Cardiac muscle cell (in vitro differentiated cells and primary cell): ENCODE measurements around the gene BASP1. TPM values are rescaled to one million over a fixed set of nuclear protein-coding genes. Genes with fewer than 3 reads are reported as not detected.
"Not testable (repeated sequence)": the region's sequence is repeated elsewhere in the genome, so short reads cannot be mapped to it uniquely, and the experiment has no call there.

Experiments used
- DNase-seq, 2 donors: peaks; one replicate each; pipeline versions ENCODE4 v3.0.0 to v3.0.0-alpha.2; 2010 to 2017; ENCODE audit warnings: low read depth in 1 of 2, low spot score in 1 of 2
- H3K27ac ChIP-seq: fragments of 200-600 bp; sonication (generic); 2 replicates; pipeline ENCODE4 v1.5.1; 2016
- H3K27me3 ChIP-seq: fragments of 200-600 bp; sonication (generic); 2 replicates; pipeline ENCODE4 v1.6.0; 2016; ENCODE audit warnings: control low read depth
- H3K36me3 ChIP-seq: fragments of 200-600 bp; sonication (generic); 2 replicates; pipeline ENCODE4 v1.5.1; 2016; ENCODE audit warnings: control low read depth
- H3K4me1 ChIP-seq: fragments of 200-600 bp; sonication (generic); 2 replicates; pipeline ENCODE4 v1.8.1; 2017; ENCODE audit warnings: low read depth, mild to moderate bottlenecking, mixed run types
- H3K4me3 ChIP-seq: fragments of 200-600 bp; sonication (generic); 2 replicates; pipeline ENCODE4 v1.5.1; 2016; ENCODE audit warnings: mild to moderate bottlenecking
- H3K9me3 ChIP-seq: fragments of 200-600 bp; sonication (generic); 2 replicates; pipeline ENCODE4 v1.5.1; 2017; ENCODE audit warnings: low read depth, mild to moderate bottlenecking, control low read depth
- polyA plus RNA-seq: library from polyadenylated mRNA; unstranded; fragments of >200 nt; fragmentation: Nextera tagmentation; extraction: Ambion mirVana; gene quantifications from 2 replicates; pipeline ENCODE4 v1.2.1, GENCODE V29; 2016
- total RNA-seq: library from RNA; depleted of rRNA; stranded (reverse); fragments of >200 nt; gene quantifications from 2 replicates; pipeline ENCODE4 v1.2.3, GENCODE V29; 2016
- TF ChIP-seq, protein P1 (sequence below): IDR thresholded peaks from 2 replicates; pipeline ENCODE4 v1.5.1; 2012; ENCODE audit warnings: low read depth, mild to moderate bottlenecking, low read length

The BASP1 gene
- total and polyA plus RNA-seq, 2 experiments from 2014 or later = 91.2 to 129 TPM

DNA sequence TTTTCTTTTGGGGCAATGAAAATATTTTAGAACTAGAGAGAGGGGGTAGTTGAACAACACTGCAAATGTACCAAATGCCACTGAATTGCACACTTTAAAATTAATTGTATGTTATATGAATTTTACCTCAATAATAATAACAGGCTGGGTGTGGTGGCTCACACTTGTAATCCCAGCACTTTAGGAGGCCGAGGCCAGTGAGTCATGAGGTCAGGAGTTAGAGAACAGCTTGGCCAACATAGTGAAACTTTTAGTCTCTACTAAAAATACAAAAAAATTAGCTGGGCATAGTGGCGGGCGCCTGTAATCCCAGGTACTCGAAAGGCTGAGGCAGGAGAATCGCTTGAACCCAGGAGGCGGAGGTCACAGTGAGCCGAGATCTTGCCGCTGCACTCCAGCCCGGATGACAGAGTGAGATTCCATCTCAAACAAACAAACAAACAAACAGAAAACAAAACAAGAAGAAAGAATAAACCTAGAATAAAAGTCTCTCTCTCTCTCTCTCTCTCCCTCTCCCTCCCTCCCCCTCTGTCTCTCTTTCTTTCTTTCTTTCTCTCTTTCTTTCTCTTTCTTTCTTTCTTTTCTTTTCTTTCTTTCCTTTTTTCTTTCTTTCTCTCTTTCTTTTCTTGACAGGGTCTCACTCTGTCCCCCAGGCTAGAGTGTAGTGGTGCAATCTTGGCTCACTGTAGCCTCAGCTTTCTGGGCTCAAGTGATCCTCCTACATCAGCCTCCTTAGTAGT, 91.1 kb downstream of the BASP1 start:
- no peaks in the 10 kb centered on the region for H3K4me1 ChIP-seq
- no peaks in the 10 kb centered on the region for H3K27me3 ChIP-seq
- TF ChIP-seq, protein P1, sequence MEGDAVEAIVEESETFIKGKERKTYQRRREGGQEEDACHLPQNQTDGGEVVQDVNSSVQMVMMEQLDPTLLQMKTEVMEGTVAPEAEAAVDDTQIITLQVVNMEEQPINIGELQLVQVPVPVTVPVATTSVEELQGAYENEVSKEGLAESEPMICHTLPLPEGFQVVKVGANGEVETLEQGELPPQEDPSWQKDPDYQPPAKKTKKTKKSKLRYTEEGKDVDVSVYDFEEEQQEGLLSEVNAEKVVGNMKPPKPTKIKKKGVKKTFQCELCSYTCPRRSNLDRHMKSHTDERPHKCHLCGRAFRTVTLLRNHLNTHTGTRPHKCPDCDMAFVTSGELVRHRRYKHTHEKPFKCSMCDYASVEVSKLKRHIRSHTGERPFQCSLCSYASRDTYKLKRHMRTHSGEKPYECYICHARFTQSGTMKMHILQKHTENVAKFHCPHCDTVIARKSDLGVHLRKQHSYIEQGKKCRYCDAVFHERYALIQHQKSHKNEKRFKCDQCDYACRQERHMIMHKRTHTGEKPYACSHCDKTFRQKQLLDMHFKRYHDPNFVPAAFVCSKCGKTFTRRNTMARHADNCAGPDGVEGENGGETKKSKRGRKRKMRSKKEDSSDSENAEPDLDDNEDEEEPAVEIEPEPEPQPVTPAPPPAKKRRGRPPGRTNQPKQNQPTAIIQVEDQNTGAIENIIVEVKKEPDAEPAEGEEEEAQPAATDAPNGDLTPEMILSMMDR = no peak
- no peaks in the 10 kb centered on the region for H3K36me3 ChIP-seq
- DNase-seq = no peak
- H3K9me3 ChIP-seq = no peaks in the 10 kb centered on the region
- H3K4me3 ChIP-seq = no peak overlapping the region
- H3K27ac ChIP-seq = no peak overlapping the region

DNA sequence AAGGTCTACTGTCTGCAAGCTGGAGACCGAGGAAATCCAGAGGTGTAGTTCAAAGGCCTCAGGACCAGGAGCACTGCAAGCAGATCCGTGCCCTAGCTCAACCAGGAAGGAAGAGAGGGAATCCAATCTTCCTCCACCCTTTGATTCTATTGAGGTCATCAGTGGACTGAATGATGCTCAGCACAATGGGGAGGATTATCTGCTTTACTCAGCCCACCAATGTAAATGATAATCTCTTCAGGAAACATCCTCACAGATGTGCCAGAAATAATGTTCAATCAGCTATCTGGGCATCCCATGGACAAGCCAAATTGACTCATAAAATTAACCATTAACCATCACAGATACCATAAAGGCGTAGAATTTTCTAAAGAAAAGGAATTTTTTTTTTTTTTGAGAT, 92.0 kb downstream of the BASP1 start:
- Histone ChIP-seq H3K9me3 (no peaks in the 10 kb centered on the region), H3K27me3 (no peaks in the 10 kb centered on the region), H3K4me1 (no peaks in the 10 kb centered on the region), H3K27ac (no peak overlapping the region), H3K36me3 (no peaks in the 10 kb centered on the region), H3K4me3 (no peak overlapping the region)
- TF ChIP-seq, protein P1 = no peak
- DNase-seq = no peak

DNA sequence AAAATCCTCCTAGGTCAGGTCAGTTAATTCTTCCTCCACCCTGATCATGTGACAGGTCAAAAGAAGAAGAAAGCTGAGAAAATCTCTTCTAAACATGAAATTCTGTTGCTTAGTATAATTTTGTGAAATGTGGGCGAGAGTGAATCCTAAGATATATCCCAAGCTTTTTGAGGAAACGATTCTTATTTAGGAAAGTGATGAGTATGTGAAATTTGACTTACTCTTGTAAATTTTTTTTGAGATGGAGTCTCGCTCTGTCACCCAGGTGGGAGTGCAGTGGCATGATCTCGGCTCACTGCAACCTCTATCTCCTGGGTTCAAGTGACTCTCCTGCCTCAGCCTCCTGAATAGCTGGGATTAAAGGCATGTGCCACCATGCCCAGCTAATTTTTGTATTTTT, 93.1 kb downstream of the BASP1 start:
- H3K9me3 ChIP-seq, DNase-seq, H3K4me1 ChIP-seq, H3K27ac ChIP-seq, H3K4me3 ChIP-seq, H3K36me3 ChIP-seq, H3K27me3 ChIP-seq: not testable (repeated sequence)

DNA sequence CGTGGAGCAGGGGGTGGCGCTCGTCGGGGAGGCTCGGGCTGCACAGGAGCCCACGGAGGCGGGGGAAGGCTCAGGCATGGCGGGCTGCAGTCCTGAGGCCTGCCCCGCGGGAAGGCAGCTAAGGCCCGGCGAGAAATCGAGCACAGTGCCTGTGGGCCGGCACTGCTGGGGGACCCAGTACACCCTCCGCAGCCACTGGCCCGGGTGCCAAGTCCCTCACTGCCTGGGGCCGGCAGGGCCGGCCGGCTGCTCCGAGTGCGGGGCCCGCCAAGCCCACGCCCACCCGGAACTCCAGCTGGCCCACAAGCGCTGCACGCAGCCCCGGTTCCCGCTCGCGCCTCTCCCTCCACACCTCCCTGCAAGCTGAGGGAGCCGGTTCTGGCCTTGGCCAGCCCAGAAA, 94.4 kb downstream of the BASP1 start:
- not testable (repeated sequence) for H3K27me3 ChIP-seq, H3K27ac ChIP-seq, H3K4me1 ChIP-seq, H3K4me3 ChIP-seq, DNase-seq, H3K36me3 ChIP-seq, H3K9me3 ChIP-seq

DNA sequence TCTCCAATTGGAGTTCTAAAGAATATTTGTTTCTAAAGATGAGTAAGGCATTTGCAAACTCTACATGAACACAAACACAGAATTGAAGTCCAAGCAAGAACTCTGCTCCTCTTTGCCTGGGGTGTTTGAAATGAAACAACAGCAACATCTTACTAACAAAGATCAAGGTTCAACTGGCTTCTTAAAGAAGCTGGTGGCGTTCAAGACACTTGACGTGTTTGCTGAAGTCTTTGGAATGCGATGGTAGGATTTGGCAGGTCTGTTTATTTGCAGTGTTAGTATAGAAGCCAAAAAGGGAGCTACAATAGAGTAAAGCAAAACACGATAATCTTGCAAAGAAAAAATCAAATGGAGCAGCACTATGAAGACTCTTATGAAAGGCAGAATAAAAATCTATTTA, 94.9 kb downstream of the BASP1 start:
- Histone ChIP-seq H3K4me3 (no peak overlapping the region), H3K27me3 (no peaks in the 10 kb centered on the region), H3K27ac (no peak overlapping the region), H3K9me3 (no peaks in the 10 kb centered on the region), H3K4me1 (no peaks in the 10 kb centered on the region), H3K36me3 (no peaks in the 10 kb centered on the region)
- TF ChIP-seq, protein P1 = no peak
- no peak for DNase-seq

DNA sequence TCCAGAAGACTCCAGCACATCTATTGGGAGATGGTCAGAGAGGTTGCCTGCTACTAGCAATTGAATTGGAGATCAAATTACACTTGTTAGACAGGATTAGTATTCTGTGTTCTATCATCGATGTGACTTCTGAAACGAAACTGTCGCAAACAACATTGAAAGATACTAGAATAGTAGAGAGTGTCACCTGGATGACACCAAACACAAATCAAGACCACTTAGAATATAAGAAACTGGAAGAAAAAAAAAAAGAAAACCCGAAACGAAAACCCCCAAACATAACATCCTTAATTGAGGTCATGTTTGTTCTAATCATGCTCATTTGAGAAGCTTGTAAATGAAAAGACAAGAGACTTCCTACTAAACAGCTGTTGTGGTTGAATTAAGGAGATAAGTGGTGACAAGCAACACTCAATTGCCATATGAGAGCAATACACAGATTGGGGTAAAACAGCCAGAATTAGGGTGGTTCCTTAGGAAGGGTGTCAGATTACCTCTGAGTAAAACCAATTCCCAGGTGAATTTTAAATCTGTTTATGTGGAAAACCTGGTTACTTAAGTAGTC, 97.6 kb downstream of the BASP1 start:
- no peak overlapping the region for H3K4me3 ChIP-seq
- no peaks in the 10 kb centered on the region for H3K4me1 ChIP-seq
- H3K27me3 ChIP-seq = no peaks in the 10 kb centered on the region
- no peaks in the 10 kb centered on the region for H3K9me3 ChIP-seq
- no peaks in the 10 kb centered on the region for H3K36me3 ChIP-seq
- H3K27ac ChIP-seq = no peak overlapping the region
- peak in 1 of 2 donors; percentile 43 for DNase-seq
- TF ChIP-seq, protein P1 = no peak
